Measurements from ENCODE around the gene PACS1.
A peak's percentile ranks its signal among the peaks of the same experiment; 100 is the strongest.

Gene PACS1

DNA sequence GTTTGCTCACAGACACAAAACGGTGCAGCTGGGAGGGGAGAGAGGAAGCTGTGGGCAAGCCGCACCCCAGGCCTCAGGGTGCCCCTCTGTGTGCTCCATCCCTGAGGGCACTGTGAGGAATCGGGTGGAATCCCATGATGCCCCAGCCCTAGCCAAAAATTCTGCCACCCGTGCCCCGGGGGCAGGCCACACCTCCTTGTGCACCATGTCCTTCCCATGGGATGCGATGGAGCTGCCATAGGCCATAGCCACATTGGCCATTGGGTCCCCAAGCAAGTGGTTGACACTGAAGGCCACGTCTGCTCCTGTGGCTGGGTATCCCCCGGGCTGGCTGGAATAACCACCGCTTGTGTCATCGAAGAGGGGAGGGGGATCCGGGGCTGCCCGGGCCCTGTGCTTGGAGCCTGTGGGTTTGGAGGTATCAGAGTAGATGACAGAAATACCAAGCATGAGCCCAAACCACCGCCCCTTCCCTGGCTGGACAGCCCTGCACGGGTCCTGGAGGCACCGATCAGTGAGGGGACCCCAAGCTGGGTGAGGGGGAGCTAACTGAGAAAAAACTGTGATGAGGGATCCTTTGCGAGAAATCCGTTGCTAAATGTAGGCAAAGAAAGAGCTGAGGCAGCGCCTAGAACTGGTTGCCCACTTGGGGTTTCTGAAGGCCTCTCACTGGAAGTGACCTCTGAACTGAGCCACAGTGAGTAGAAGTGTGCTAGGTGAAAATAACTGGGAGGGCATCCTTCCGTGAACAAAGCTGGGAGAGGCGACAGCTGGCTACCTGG is 218.0 kb downstream of the PACS1 start:
- H3K27ac ChIP-seq (ENCODE audit: low read length) = peak overlapping the region; percentile 42; the same call in 1 of the 2 replicates
- peak overlapping the region; percentile 87 for H3K4me2 ChIP-seq (ENCODE audit: low read depth, low read length)
- H3K9ac ChIP-seq (ENCODE audit: low read length) = peak overlapping the region; percentile 91
- peaks cover 15% of the 10 kb centered on the region for H3K4me1 ChIP-seq (ENCODE audit: low read length)
- H3K9me3 ChIP-seq (replicated peaks; ENCODE audit: insufficient read depth, low read length) = no peaks in the 10 kb centered on the region
- H3K27me3 ChIP-seq (replicated peaks; ENCODE audit: insufficient read depth, low read length) = peaks cover 24% of the 10 kb centered on the region
- peaks cover 7% of the 10 kb centered on the region for H3F3A ChIP-seq (ENCODE audit: insufficient read depth, low read length)
- H2AFZ ChIP-seq (ENCODE audit: low read length) = peak overlapping the region; percentile 24
- no peaks in the 10 kb centered on the region for H3K9me2 ChIP-seq (replicated peaks; ENCODE audit: insufficient read depth, low read length)
- H3K4me3 ChIP-seq (ENCODE audit: low read length) = peak overlapping the region; percentile 77
- H4K20me1 ChIP-seq (ENCODE audit: insufficient read depth, low read length) = no peaks in the 10 kb centered on the region
- TF ChIP-seq EZH2phosphoT487 (IDR thresholded peaks at IDR 0.05; ENCODE audit: low read length) (no peak), EZH2 (optimal IDR thresholded peaks at IDR 0.05; ENCODE audit: low read depth, low read length) (no peak)
- TF ChIP-seq, protein P1, sequence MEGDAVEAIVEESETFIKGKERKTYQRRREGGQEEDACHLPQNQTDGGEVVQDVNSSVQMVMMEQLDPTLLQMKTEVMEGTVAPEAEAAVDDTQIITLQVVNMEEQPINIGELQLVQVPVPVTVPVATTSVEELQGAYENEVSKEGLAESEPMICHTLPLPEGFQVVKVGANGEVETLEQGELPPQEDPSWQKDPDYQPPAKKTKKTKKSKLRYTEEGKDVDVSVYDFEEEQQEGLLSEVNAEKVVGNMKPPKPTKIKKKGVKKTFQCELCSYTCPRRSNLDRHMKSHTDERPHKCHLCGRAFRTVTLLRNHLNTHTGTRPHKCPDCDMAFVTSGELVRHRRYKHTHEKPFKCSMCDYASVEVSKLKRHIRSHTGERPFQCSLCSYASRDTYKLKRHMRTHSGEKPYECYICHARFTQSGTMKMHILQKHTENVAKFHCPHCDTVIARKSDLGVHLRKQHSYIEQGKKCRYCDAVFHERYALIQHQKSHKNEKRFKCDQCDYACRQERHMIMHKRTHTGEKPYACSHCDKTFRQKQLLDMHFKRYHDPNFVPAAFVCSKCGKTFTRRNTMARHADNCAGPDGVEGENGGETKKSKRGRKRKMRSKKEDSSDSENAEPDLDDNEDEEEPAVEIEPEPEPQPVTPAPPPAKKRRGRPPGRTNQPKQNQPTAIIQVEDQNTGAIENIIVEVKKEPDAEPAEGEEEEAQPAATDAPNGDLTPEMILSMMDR (IDR thresholded peaks at IDR 0.05; ENCODE audit: low read length) = no peak
- no peaks in the 10 kb centered on the region for H3K36me3 ChIP-seq (replicated peaks; ENCODE audit: insufficient read depth, low read length)
- no peak for DNase-seq
- peaks cover 13% of the 10 kb centered on the region for H3K79me2 ChIP-seq (ENCODE audit: low read length)

DNA sequence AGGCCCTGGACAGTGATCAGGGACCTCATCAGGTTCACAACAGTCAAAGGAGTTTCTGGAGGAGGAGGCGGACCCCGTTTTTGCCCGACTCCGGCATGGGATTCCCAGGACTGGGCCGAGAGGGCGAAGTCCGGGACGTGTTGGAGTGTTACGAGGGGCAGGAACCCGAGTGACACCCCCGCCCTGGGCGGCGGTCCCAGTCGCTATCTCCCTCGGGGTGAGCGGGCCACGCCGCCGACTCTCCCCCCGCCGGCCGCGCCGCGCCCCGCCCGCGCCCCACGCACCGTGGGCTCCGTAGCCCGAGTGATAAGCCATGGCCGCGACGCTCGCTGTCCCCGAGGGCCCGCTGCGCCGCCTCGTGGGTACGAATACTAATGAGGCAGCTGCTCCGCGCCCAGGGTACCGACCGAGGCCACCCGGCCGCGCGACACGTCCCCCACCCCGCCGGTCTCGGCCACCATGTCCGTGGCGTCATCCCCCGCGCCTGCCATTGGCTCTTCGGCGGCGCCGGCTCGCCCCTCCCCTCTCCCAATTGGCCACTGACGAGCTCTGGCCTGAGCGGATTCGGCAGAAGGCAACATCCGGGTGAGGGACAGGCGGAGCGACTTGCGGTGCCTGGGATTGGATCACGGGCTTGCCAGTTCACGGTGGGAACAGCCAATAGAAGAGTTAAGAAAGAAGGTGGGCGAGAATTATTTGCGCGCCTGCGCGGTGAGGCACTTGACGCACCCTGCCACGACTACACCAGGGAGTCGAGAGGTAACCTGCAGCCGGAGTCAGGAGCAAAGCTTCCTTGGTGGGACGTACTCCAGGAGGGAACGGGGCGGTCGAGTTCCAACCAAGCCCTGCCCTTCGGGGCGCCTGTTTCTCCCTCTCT is 218.8 kb downstream of the PACS1 start, which contains the start of gene YIF1A:
TSS of gene YIF1A (minus strand) at position 473 of the 877 bp plus-strand sequence. CDS start at position 315, 158 bp downstream.
- peaks cover 13% of the 10 kb centered on the region for H3K79me2 ChIP-seq (ENCODE audit: low read length)
- peaks cover 33% of the 10 kb centered on the region for H3K27me3 ChIP-seq (replicated peaks; ENCODE audit: insufficient read depth, low read length)
- H3F3A ChIP-seq (ENCODE audit: insufficient read depth, low read length) = peaks cover 7% of the 10 kb centered on the region
- TF ChIP-seq EZH2 (optimal IDR thresholded peaks at IDR 0.05; ENCODE audit: low read depth, low read length) = no peak
- TF ChIP-seq, protein P1 (IDR thresholded peaks at IDR 0.05; ENCODE audit: low read length) = no peak
- no peak for TF ChIP-seq EZH2phosphoT487 (IDR thresholded peaks at IDR 0.05; ENCODE audit: low read length)
- peak; percentile 99 for DNase-seq
- H3K9ac ChIP-seq (ENCODE audit: low read length) = peak within 1 kb of the TSS; percentile 91
- peak within 1 kb of the TSS; percentile 77 for H3K4me3 ChIP-seq (ENCODE audit: low read length)
- no peaks in the 10 kb centered on the region for H3K9me3 ChIP-seq (replicated peaks; ENCODE audit: insufficient read depth, low read length)
- no peaks in the 10 kb centered on the region for H3K9me2 ChIP-seq (replicated peaks; ENCODE audit: insufficient read depth, low read length)
- peak within 1 kb of the TSS; percentile 65 for H2AFZ ChIP-seq (ENCODE audit: low read length)
- H3K4me1 ChIP-seq (ENCODE audit: low read length) = peaks cover 15% of the 10 kb centered on the region
- no peaks in the 10 kb centered on the region for H4K20me1 ChIP-seq (ENCODE audit: insufficient read depth, low read length)
- peak within 1 kb of the TSS; percentile 94 for H3K4me2 ChIP-seq (ENCODE audit: low read depth, low read length)
- H3K27ac ChIP-seq (ENCODE audit: low read length) = peak within 1 kb of the TSS; percentile 65; the same call in 1 of the 2 replicates
- H3K36me3 ChIP-seq (replicated peaks; ENCODE audit: insufficient read depth, low read length) = no peaks in the 10 kb centered on the region

DNA sequence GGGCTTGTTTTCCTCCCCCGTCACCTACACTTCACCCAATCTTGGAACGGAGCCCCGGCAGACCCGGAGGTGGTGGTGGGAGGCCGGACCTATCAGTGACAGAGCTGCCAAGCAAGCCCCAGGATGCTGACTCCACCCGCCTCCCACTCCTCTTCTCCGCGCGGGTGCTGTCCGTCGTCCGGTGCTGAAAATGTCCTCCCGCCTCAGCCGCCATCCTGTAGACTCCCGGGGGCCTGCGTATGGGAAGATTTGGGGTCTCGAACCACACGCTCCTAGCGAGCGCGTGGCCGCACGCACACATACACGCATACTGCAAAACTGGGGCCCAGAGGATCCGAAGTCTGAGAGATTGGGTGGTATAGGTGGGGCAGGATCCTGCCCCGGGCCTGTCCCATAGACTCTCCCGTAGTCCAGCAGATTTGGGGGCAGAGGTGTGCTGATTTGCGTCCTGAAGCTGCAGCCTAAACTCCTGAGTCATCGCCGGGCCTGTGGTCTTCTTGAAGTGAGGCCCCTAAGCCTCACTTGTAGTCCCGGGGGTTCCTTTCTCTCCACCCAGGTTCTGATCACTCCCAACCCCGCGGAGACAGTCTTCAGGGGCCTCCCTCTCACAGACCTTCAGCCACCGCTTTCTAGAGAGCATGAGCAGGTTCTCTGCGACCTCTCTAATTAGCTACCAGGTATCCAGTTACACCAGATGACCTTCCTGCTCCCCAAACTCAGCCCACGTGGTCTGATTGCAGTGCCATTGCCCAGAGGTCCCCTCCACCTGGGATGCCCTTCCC is 219.7 kb downstream of the PACS1 start:
- DNase-seq = peak; percentile 71

More for the DNA sequence above, 219.7 kb downstream of the PACS1 start:
- no peaks in the 10 kb centered on the region for H3K36me3 ChIP-seq (replicated peaks; ENCODE audit: insufficient read depth, low read length)
- peak overlapping the region; percentile 65 for H2AFZ ChIP-seq (ENCODE audit: low read length)
- peak overlapping the region; percentile 94 for H3K4me2 ChIP-seq (ENCODE audit: low read depth, low read length)
- H3K27ac ChIP-seq (ENCODE audit: low read length) = peak overlapping the region; percentile 65; the same call in 1 of the 2 replicates
- H3K79me2 ChIP-seq (ENCODE audit: low read length) = peaks cover 13% of the 10 kb centered on the region
- peaks cover 15% of the 10 kb centered on the region for H3K4me1 ChIP-seq (ENCODE audit: low read length)
- no peaks in the 10 kb centered on the region for H4K20me1 ChIP-seq (ENCODE audit: insufficient read depth, low read length)
- peak overlapping the region; percentile 71 for H3K4me3 ChIP-seq (ENCODE audit: low read length)
- H3K9me3 ChIP-seq (replicated peaks; ENCODE audit: insufficient read depth, low read length) = no peaks in the 10 kb centered on the region
- H3K27me3 ChIP-seq (replicated peaks; ENCODE audit: insufficient read depth, low read length) = peaks cover 35% of the 10 kb centered on the region
- no peaks in the 10 kb centered on the region for H3K9me2 ChIP-seq (replicated peaks; ENCODE audit: insufficient read depth, low read length)
- TF ChIP-seq, protein P1 (IDR thresholded peaks at IDR 0.05; ENCODE audit: low read length) = no peak
- TF ChIP-seq EZH2 (optimal IDR thresholded peaks at IDR 0.05; ENCODE audit: low read depth, low read length) (no peak), EZH2phosphoT487 (IDR thresholded peaks at IDR 0.05; ENCODE audit: low read length) (no peak)
- H3K9ac ChIP-seq (ENCODE audit: low read length) = peak overlapping the region; percentile 39; the same call in 1 of the 2 replicates
- peaks cover 7% of the 10 kb centered on the region for H3F3A ChIP-seq (ENCODE audit: insufficient read depth, low read length)

Measured in MM.1S (cell line).